Sigmoid colon (tissue), 4 donors: Measurements from ENCODE around the gene C1orf210.

Source experiments
- POLR2A ChIP-seq, 2 donors: fragments of 450-650 bp; IDR thresholded peaks; one replicate each; pipeline ENCODE4 v1.6.1; 2016; ENCODE audit warnings: antibody characterized with exemption in 2 of 2, mild to moderate bottlenecking in 2 of 2, moderate library complexity in 2 of 2
- POLR2AphosphoS5 ChIP-seq, 4 donors: sonication (generic); formaldehyde crosslinking; IDR thresholded peaks; one replicate each; pipeline ENCODE4 v1.6.1; 2017; ENCODE audit warnings: antibody characterized with exemption in 4 of 4
- TF ChIP-seq, protein P1 (sequence below), 4 experiments: fragments of 450-650 bp in 3 of 4; fragments of 200-600 bp in 1 of 4; IDR thresholded peaks; one replicate each; pipeline ENCODE4 v1.5.1; 2016 to 2019; ENCODE audit warnings: antibody characterized with exemption in 4 of 4, mild to moderate bottlenecking in 3 of 4, moderate library complexity in 2 of 4

- TF ChIP-seq, protein P1, sequence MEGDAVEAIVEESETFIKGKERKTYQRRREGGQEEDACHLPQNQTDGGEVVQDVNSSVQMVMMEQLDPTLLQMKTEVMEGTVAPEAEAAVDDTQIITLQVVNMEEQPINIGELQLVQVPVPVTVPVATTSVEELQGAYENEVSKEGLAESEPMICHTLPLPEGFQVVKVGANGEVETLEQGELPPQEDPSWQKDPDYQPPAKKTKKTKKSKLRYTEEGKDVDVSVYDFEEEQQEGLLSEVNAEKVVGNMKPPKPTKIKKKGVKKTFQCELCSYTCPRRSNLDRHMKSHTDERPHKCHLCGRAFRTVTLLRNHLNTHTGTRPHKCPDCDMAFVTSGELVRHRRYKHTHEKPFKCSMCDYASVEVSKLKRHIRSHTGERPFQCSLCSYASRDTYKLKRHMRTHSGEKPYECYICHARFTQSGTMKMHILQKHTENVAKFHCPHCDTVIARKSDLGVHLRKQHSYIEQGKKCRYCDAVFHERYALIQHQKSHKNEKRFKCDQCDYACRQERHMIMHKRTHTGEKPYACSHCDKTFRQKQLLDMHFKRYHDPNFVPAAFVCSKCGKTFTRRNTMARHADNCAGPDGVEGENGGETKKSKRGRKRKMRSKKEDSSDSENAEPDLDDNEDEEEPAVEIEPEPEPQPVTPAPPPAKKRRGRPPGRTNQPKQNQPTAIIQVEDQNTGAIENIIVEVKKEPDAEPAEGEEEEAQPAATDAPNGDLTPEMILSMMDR (IDR thresholded peaks at IDR 0.05), result no peak
- TF ChIP-seq POLR2A (IDR thresholded peaks at IDR 0.05) (no peak), POLR2AphosphoS5 (IDR thresholded peaks at IDR 0.05) (no peak)
Measured at GRCh38 chr1:43308635-43309404, 23.4 kb upstream of the C1orf210 start.
